Spinal cord (tissue), 10 donors: ENCODE data around the gene MACROD2. TPM values are rescaled to one million over a fixed set of nuclear protein-coding genes. Genes with fewer than 3 reads are reported as not detected.

ENCODE experiments used
- DNase-seq, 6 donors: peaks; one replicate each; pipeline versions ENCODE4 v3.0.0 to v3.0.0-alpha.2; 2013 to 2015; ENCODE audit warnings: low spot score in 6 of 6, low read depth in 4 of 6
- H3K27ac ChIP-seq: one replicate; pipeline ENCODE4 v1.5.1; 2013; ENCODE audit warnings: low read depth, low read length, control low read depth
- H3K27me3 ChIP-seq: one replicate; pipeline ENCODE4 v1.6.1; 2013; ENCODE audit warnings: low read length; ENCODE audit not compliant: control insufficient read depth, insufficient read depth
- H3K36me3 ChIP-seq: one replicate; pipeline ENCODE4 v1.6.1; 2013; ENCODE audit warnings: low read length; ENCODE audit not compliant: control insufficient read depth, insufficient read depth
- H3K4me1 ChIP-seq: one replicate; pipeline ENCODE4 v1.6.1; 2013; ENCODE audit warnings: low read length; ENCODE audit not compliant: control insufficient read depth, insufficient read depth
- H3K4me3 ChIP-seq: one replicate; pipeline ENCODE4 v1.5.1; 2013; ENCODE audit warnings: low read depth, low read length, control low read depth
- H3K9me3 ChIP-seq: one replicate; pipeline ENCODE4 v1.6.1; 2013; ENCODE audit warnings: low read length; ENCODE audit not compliant: control insufficient read depth, insufficient read depth
- WGBS: methylation state at CpG from one replicate; pipeline ENCODE4 v1.1.5; 2013; ENCODE audit warnings: missing lambda C conversion rate; ENCODE audit not compliant: insufficient coverage; 5-methylcytosine and 5-hydroxymethylcytosine counted together
- polyA plus RNA-seq, 2 donors: library from polyadenylated mRNA; unstranded; fragments of 120-200 nt; gene quantifications; one replicate each; pipeline ENCODE4 v1.2.1, GENCODE V29; 2013; ENCODE audit not compliant: insufficient read length in 2 of 2
- total RNA-seq, 2 donors: library from RNA; depleted of rRNA in 1 of 2; stranded (reverse); fragments of 120-200 nt in 1 of 2; fragments of >200 nt in 1 of 2; gene quantifications; one replicate each; pipeline versions ENCODE4 v1.2.3 to v1.2.4, GENCODE V29; 2013 to 2014
- donor health status: healthy.

The MACROD2 gene
- total and polyA plus RNA-seq, 4 donors = 16.2 to 34.0 (median 23.6) TPM

GRCh38 chr20:14824996-14825395 is 829.7 kb downstream of the MACROD2 start:
- 40% methylated on average over 2 of the region's 4 CpGs for WGBS
- no peaks in the 10 kb centered on the region for H3K27me3 ChIP-seq
- no peaks in the 10 kb centered on the region for H3K36me3 ChIP-seq
- DNase-seq = peak in 1 of 6 donors; percentile 42
- no peak overlapping the region for H3K27ac ChIP-seq
- no peak overlapping the region for H3K4me3 ChIP-seq
- peaks cover 2% of the 10 kb centered on the region for H3K9me3 ChIP-seq
- H3K4me1 ChIP-seq = no peaks in the 10 kb centered on the region

DNA sequence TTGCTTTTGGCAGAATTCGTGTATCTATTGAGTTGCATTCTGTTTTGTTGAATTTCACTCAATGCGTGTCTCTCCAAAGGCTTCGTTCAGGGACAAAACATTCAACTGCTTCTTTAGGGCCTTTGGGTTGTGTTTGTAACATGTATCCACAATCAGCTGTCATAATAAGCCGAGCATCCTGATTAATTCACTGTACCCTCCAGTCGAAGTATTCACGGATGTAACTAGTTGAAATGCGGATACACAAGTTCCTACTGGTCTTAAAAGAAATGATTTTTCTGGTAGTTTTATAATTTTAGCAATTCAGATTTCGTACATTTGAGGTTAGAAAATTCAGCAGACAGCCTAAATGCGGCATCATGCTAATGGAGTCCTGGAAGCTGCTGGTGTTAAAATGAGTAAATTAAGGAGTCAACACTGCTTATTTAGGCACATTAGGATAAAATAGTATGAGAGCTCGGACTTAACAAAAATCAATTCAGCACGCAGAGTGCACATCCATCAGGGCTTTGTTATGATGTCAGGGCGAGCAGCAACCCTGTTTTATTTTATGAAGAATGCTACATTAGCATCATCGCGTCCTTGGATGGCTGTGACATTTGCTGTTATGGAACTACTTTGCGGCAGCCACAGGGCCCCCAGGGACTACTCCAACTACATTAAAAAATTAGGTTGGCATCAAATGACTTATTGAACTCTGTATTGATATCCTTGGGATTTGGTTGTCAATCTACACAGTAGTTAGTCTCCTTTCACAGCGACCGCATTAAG is 831.4 kb downstream of the MACROD2 start:
- Histone ChIP-seq H3K9me3 (peaks cover 2% of the 10 kb centered on the region), H3K36me3 (no peaks in the 10 kb centered on the region), H3K4me3 (no peak overlapping the region), H3K4me1 (no peaks in the 10 kb centered on the region), H3K27me3 (no peaks in the 10 kb centered on the region), H3K27ac (no peak overlapping the region)
- peak in 2 of 6 donors; percentile 31 to 74 for DNase-seq
- WGBS = 51% methylated on average over 2 of the region's 17 CpGs

DNA sequence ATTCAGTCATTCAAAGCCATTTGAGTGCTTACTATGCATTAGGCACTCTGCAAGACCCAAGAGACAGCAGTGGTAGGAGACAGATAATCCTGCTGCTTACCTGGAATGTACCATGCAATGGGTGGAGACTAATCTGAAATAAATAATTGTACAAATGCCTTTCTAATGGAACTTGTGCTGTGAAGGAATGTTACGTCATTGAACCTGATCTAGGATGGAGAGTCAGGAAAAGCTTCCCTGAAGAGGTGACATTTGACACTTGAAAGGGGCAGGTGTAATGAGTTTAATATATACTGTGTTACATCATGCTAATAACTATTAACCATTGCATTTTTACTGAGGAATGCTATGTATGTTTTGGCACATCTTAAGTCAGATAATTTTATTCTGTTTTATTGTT is 833.1 kb downstream of the MACROD2 start:
- Histone ChIP-seq H3K27ac (no peak overlapping the region), H3K27me3 (no peaks in the 10 kb centered on the region), H3K36me3 (no peaks in the 10 kb centered on the region), H3K4me1 (no peaks in the 10 kb centered on the region), H3K4me3 (no peak overlapping the region), H3K9me3 (peaks cover 2% of the 10 kb centered on the region)
- DNase-seq = no peak
- no CpG with 5 or more reads among the region's 1 CpG for WGBS

DNA sequence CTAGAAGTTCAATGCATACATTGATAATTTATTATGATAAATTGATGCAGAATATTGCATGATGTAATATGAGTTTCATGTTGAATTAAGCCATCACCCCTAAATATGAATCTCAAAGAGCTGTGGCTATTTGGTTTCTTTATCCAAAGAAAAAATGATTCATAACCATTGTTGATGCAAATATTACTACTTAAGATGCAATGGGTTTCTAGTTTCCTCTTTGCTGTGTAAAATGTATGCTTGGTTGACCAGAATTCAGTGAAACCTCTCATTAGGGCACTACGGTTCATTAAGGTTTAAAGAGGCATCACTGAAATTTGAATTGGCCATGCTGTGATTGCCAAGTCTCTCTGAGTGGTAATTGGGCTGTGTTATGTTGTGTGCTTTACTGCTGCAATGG is 834.6 kb downstream of the MACROD2 start:
- H3K9me3 ChIP-seq = no peaks in the 10 kb centered on the region
- no peak overlapping the region for H3K4me3 ChIP-seq
- H3K36me3 ChIP-seq = no peaks in the 10 kb centered on the region
- WGBS = no CpG with 5 or more reads among the region's 1 CpG
- H3K27ac ChIP-seq = no peak overlapping the region
- no peaks in the 10 kb centered on the region for H3K27me3 ChIP-seq
- peak in 2 of 6 donors; percentile 43 to 71 for DNase-seq
- H3K4me1 ChIP-seq = no peaks in the 10 kb centered on the region

GRCh38 chr20:14830466-14830865 is 835.1 kb downstream of the MACROD2 start:
- WGBS = no CpG with 5 or more reads among the region's 2 CpGs
- H3K27me3 ChIP-seq = no peaks in the 10 kb centered on the region
- DNase-seq = no peak

GRCh38 chr20:14830899-14831298 is 835.6 kb downstream of the MACROD2 start:
- WGBS = 100% methylated on average over 1 of the region's 6 CpGs
- Histone ChIP-seq H3K27ac (no peak overlapping the region), H3K4me1 (no peaks in the 10 kb centered on the region), H3K36me3 (no peaks in the 10 kb centered on the region), H3K4me3 (no peak overlapping the region), H3K27me3 (no peaks in the 10 kb centered on the region), H3K9me3 (no peaks in the 10 kb centered on the region)
- DNase-seq = no peak

More at GRCh38 chr20:14830466-14830865, 835.1 kb downstream of the MACROD2 start:
- Histone ChIP-seq H3K9me3 (no peaks in the 10 kb centered on the region), H3K4me3 (no peak overlapping the region), H3K36me3 (no peaks in the 10 kb centered on the region), H3K4me1 (no peaks in the 10 kb centered on the region), H3K27ac (no peak overlapping the region)

DNA sequence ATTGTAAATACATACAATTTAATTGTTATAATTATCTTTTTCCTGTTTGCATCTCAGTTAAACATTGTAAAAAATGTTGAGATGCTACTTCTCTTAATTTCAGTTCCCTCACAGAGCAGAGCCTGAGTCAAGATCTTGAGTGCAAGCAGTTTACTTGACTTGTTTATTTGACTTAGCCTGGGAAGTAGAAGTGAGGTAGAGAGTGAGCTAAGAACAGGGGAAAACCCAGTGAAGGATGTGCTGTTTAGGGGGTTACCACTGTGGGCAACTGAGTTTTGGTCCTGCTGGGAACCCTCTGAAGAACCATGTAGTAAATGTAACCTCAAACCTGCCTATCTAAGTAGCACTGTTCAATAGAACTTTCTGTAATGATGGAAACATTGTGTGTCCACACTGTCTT is 837.3 kb downstream of the MACROD2 start:
- DNase-seq = no peak
- Histone ChIP-seq H3K27ac (no peak overlapping the region), H3K4me1 (no peaks in the 10 kb centered on the region), H3K4me3 (no peak overlapping the region), H3K27me3 (no peaks in the 10 kb centered on the region), H3K9me3 (no peaks in the 10 kb centered on the region), H3K36me3 (no peaks in the 10 kb centered on the region)

DNA sequence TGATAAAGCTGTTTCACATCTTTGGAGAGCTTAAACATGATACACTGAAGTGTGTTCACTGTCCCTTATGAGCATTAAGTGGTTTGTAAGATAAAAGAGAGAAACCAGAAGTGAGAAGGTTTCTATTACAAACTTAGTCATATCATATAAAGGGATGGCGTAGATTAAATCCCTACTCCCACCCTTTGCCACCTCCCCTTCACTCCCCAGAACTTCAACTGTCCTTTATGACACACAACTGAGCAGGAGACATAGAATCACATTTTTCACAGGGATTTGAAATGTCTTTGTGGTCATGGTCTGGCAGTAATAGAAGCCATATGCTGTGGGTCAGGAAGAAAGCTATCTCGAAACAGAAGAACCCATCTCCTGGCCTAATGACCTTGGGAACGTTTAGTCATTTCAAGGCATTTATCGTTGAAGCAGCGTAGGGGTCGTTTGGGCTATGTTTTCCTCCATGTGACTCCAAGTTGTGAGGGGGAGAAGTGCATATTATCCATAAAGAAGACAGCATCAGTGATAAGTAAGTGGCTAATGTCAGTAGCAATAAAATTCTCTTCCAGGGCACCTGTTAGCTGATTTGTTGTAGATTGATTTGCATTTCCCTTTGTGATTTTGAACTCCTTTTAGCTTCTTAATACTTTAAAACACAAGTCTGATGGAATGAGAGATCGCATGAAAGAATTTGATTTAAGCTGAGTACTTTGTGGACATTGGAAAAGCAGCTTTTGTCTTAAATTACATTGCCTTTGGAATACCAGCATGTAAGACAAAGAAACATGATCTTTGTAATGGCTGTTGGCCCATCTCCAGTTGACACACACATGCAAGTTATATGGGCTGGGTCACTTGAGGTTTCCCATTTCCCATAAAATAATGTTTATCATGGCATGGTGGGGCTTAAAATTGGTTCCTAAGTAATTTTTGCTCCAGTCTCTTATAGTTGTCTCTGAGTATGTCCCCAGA is 843.6 kb downstream of the MACROD2 start:
- peak in 2 of 6 donors; percentile 12 to 64 for DNase-seq
- no peaks in the 10 kb centered on the region for H3K4me1 ChIP-seq
- no peaks in the 10 kb centered on the region for H3K27me3 ChIP-seq
- H3K4me3 ChIP-seq = no peak overlapping the region
- 49% methylated on average over 2 of the region's 7 CpGs for WGBS
- H3K9me3 ChIP-seq = no peaks in the 10 kb centered on the region
- no peaks in the 10 kb centered on the region for H3K36me3 ChIP-seq
- no peak overlapping the region for H3K27ac ChIP-seq

GRCh38 chr20:14845199-14846160 is 850.2 kb downstream of the MACROD2 start:
- no peaks in the 10 kb centered on the region for H3K27me3 ChIP-seq
- no peak overlapping the region for H3K27ac ChIP-seq
- DNase-seq = peak in 1 of 6 donors; percentile 9
- no peaks in the 10 kb centered on the region for H3K36me3 ChIP-seq
- no CpG with 5 or more reads among the region's 2 CpGs for WGBS
- no peaks in the 10 kb centered on the region for H3K4me1 ChIP-seq
- H3K4me3 ChIP-seq = no peak overlapping the region
- H3K9me3 ChIP-seq = peaks cover 2% of the 10 kb centered on the region
